Osteocyte (in vitro differentiated cells): Measurements from ENCODE around the gene ZSCAN30. TPM values are rescaled to one million over a fixed set of nuclear protein-coding genes. Genes with fewer than 3 reads are reported as not detected.

Experiments used
- DNase-seq: peaks from one replicate; pipeline ENCODE4 v3.0.0; 2021; ENCODE audit warnings: mixed read lengths; ENCODE audit not compliant: unreplicated experiment; ENCODE audit errors: extremely low spot score
- H3K27ac Mint-ChIP-seq: one replicate; pipeline ENCODE4 v1.8.0; 2021; ENCODE audit warnings: mild to moderate bottlenecking, mixed read lengths; ENCODE audit not compliant: unreplicated experiment
- H3K27me3 Mint-ChIP-seq: one replicate; pipeline ENCODE4 v1.8.0; 2021; ENCODE audit warnings: mixed read lengths; ENCODE audit not compliant: unreplicated experiment
- H3K36me3 Mint-ChIP-seq: one replicate; pipeline ENCODE4 v1.8.0; 2021; ENCODE audit warnings: mixed read lengths; ENCODE audit not compliant: unreplicated experiment
- H3K4me1 Mint-ChIP-seq: one replicate; pipeline ENCODE4 v1.8.0; 2021; ENCODE audit warnings: mixed read lengths; ENCODE audit not compliant: unreplicated experiment
- H3K4me3 Mint-ChIP-seq: one replicate; pipeline ENCODE4 v1.8.0; 2021; ENCODE audit warnings: mild to moderate bottlenecking, moderate library complexity, mixed read lengths; ENCODE audit not compliant: unreplicated experiment
- H3K9me3 Mint-ChIP-seq: one replicate; pipeline ENCODE4 v1.8.0; 2021; ENCODE audit warnings: mixed read lengths; ENCODE audit not compliant: unreplicated experiment
- total RNA-seq: library from RNA; stranded (reverse); gene quantifications from 2 replicates; pipeline ENCODE4 v1.2.1, GENCODE V29; 2021
- TF ChIP-seq, protein P1 (sequence below): fragments of 200-600 bp; sonication (generic); IDR thresholded peaks from 2 replicates; pipeline ENCODE4 v1.5.0; 2021; ENCODE audit warnings: antibody characterized with exemption, mild to moderate bottlenecking, moderate library complexity

The ZSCAN30 gene
- total RNA-seq, 1 donor from 2014 or later: 12.8 TPM

DNA sequence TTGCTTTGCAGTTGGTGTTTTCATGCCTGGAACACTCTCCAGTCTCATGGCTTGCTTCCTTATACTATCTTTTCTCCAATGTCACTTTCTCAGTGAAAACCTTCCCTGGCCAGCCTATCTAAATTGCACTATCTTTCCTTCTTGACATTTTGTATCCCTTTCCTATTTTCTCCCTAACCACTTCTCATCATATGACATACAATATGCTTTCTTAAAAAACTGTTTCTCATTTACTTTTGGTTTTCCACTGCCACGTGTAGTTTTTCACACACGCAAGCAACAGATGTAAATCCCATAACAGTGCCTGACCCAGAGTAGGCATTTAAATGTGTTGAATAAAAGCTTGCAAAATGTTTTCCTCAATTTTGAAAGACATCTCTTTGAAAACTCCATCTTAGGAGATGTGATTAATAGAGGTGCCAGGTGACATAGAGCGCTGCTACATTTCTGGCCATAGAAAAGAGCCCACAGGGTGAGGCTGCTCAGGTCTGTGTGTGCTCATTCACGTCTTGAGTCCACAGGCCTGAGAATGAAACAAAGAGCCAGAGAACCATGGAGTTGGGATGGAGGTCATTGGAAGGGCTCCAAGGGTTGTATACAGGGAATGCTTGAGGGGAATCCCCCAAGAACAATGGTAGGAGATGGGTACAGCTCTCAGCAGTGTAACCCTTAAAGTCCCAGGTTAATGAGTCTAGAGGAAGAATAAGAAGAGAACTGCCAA lies 41.5 kb upstream of the ZSCAN30 start:
- H3K36me3 Mint-ChIP-seq: peaks cover 21% of the 10 kb centered on the region

DNA sequence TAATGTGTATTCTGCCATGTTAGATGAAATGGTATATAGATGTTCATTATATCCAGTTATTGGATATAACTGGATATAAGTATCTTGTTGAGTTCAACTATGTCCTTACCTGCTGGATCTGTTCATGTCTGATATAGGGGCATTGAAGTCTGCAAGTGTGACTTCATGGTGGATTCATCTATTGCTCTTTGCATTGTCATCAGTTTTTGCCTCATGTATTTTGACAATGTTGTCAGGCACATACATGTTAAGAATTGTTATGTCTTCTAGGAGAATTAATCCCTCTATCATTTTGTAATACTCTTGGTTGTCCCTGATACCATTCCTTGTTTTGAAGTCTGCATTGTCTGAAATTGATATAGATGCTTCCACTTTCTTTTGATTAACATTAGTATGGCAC lies 38.8 kb upstream of the ZSCAN30 start:
- Mint-ChIP-seq H3K27me3 (no peaks in the 10 kb centered on the region), H3K4me3 (no peak overlapping the region), H3K9me3 (peaks cover 9% of the 10 kb centered on the region), H3K27ac (no peak overlapping the region), H3K4me1 (no peaks in the 10 kb centered on the region), H3K36me3 (peaks cover 9% of the 10 kb centered on the region)
- no peak for DNase-seq
- TF ChIP-seq, protein P1, sequence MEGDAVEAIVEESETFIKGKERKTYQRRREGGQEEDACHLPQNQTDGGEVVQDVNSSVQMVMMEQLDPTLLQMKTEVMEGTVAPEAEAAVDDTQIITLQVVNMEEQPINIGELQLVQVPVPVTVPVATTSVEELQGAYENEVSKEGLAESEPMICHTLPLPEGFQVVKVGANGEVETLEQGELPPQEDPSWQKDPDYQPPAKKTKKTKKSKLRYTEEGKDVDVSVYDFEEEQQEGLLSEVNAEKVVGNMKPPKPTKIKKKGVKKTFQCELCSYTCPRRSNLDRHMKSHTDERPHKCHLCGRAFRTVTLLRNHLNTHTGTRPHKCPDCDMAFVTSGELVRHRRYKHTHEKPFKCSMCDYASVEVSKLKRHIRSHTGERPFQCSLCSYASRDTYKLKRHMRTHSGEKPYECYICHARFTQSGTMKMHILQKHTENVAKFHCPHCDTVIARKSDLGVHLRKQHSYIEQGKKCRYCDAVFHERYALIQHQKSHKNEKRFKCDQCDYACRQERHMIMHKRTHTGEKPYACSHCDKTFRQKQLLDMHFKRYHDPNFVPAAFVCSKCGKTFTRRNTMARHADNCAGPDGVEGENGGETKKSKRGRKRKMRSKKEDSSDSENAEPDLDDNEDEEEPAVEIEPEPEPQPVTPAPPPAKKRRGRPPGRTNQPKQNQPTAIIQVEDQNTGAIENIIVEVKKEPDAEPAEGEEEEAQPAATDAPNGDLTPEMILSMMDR: no peak

More for the DNA sequence above, 41.5 kb upstream of the ZSCAN30 start:
- TF ChIP-seq, protein P1: no peak
- H3K9me3 Mint-ChIP-seq: peaks cover 9% of the 10 kb centered on the region
- no peaks in the 10 kb centered on the region for H3K4me1 Mint-ChIP-seq
- DNase-seq: no peak
- no peak overlapping the region for H3K4me3 Mint-ChIP-seq
- H3K27me3 Mint-ChIP-seq: no peaks in the 10 kb centered on the region
- H3K27ac Mint-ChIP-seq: no peak overlapping the region

DNA sequence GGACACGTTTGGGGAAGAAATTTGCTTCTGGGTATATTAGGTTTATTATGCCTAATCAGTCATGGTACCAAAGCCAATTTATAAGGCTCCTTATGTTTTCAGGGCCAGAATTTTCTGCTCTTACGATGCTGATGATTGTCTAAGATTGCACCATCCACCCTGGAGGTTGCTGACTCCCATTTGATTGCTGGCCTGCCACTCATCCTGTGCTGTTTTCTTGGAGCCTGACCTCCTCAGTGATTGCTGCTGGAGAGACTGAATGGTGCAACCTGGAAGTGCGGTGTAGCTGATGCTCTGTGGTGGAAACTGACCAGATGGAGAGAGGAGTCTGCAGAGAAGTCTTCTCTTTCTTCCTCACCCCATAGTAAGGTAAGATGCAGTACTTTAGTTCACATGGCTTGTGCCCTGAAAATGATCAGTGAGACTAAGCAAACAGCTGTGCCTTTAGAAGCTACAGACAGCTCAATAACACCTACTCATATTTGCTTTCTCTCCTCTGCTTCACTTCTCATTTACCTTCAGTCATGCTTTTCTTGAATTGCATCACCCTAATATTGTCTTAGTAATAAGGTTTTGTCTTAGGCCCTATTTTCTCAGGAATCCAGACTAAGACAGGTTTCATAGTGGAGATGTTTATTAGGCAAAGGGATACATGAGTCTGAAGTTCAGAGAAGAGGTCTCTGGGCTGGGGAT lies 36.8 kb upstream of the ZSCAN30 start:
- Mint-ChIP-seq H3K9me3 (peaks cover 9% of the 10 kb centered on the region), H3K27me3 (no peaks in the 10 kb centered on the region), H3K27ac (no peak overlapping the region), H3K4me3 (no peak overlapping the region), H3K4me1 (no peaks in the 10 kb centered on the region), H3K36me3 (peaks cover 9% of the 10 kb centered on the region)
- TF ChIP-seq, protein P1: no peak
- DNase-seq: no peak

DNA sequence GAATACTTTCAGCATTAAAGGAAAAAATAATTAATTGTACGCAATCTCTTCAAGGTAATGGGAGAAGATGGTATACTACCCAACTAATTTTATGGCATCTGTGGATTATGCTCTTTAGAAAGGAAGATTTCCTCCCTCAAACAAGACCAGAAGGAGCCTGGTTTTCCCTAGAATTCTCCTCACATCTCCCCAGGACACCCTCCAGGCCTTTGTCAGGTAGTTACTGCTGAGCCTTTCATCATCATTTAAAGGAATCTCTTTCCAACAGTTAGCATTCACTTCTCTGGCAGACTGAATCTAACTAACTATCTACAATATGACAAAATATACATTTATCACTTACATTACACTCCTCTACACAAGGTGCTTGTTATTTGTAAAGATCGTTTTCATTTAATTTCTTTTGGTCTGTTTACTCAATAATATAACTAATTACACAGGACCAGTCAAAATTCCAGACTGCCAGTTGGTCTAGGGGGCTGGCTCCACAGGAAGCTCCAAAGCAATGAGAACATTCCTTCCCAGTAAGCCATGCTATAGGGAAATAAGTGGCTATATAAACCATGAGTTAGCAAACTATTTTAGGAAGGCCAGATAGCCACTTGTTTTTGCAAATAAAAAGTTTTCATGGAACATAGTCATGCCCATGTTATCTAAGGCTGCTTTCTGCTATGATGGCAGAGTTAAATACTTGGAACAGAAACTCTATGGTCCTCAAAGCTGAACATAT lies 35.1 kb upstream of the ZSCAN30 start:
- no peak overlapping the region for H3K4me3 Mint-ChIP-seq
- no peaks in the 10 kb centered on the region for H3K4me1 Mint-ChIP-seq
- no peak overlapping the region for H3K27ac Mint-ChIP-seq
- DNase-seq: no peak
- no peaks in the 10 kb centered on the region for H3K27me3 Mint-ChIP-seq
- peaks cover 9% of the 10 kb centered on the region for H3K9me3 Mint-ChIP-seq
- peaks cover 9% of the 10 kb centered on the region for H3K36me3 Mint-ChIP-seq
- TF ChIP-seq, protein P1: no peak
